ENCODE results near the gene TSPY10. TPM values are rescaled to one million over a fixed set of nuclear protein-coding genes. Genes with fewer than 3 reads are reported as not detected.

The TSPY10 gene, protein sequence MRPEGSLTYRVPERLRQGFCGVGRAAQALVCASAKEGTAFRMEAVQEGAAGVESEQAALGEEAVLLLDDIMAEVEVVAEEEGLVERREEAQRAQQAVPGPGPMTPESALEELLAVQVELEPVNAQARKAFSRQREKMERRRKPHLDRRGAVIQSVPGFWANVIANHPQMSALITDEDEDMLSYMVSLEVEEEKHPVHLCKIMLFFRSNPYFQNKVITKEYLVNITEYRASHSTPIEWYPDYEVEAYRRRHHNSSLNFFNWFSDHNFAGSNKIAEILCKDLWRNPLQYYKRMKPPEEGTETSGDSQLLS
- total RNA-seq: not detected in 2 replicates

DNA sequence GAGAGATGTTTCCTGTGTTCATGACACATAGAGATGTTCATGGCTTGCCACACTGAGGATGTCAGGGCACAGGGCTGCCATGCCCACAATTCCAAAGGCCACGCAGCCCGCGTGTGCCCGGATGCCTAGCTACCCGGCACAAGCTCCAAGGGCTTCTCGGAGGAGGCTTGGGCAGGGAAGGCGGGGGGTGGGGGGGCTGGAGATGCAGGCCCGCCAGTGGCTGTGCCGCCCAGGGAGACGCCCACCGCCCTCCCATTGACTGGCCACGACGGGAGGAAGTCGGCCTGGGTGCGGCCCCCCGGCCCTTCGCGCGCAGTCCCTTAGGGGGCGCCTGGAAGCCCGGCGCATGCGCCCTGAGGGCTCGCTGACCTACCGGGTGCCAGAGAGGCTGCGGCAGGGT is at the start of gene TSPY10:
Gene TSPY10 (plus strand): TSS at position 301 of the 400 bp plus-strand sequence. CDS start 46 bp downstream, at position 347.

DNA sequence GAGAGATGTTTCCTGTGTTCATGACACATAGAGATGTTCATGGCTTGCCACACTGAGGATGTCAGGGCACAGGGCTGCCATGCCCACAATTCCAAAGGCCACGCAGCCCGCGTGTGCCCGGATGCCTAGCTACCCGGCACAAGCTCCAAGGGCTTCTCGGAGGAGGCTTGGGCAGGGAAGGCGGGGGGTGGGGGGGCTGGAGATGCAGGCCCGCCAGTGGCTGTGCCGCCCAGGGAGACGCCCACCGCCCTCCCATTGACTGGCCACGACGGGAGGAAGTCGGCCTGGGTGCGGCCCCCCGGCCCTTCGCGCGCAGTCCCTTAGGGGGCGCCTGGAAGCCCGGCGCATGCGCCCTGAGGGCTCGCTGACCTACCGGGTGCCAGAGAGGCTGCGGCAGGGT is 40.7 kb upstream of the TSPY10 start, which contains the start of gene TSPY9:
Gene TSPY9 (plus strand): TSS at position 301 of the 400 bp plus-strand sequence. CDS start 46 bp downstream, at position 347.

Other genes with a start within 250 kb of the TSPY10 start
- gene TSPY4, start 190.4 kb upstream of the TSPY10 start, total RNA-seq: not detected in 2 replicates
- not detected in 2 replicates for gene TSPY8, start 170.1 kb upstream of the TSPY10 start, total RNA-seq
- not detected in 2 replicates for gene TSPY3, start 129.5 kb upstream of the TSPY10 start, total RNA-seq
- gene TSPY1, start 60.9 kb upstream of the TSPY10 start, total RNA-seq: not detected in 2 replicates
- not detected in 2 replicates for gene TSPY9, start 40.6 kb upstream of the TSPY10 start, total RNA-seq

Data from smooth muscle cell of the pulmonary artery (primary cell).